SU-DHL-6 (cell line): ENCODE measurements around the gene ARMH2.

Source experiments
- H2AFZ ChIP-seq: fragments of 200-600 bp; sonication (generic); 2 replicates; pipeline ENCODE4 v1.6.1; 2014; ENCODE audit warnings: low read depth, mild to moderate bottlenecking, moderate library complexity, mixed read lengths, antibody characterized with exemption, low read length; ENCODE audit not compliant: severe bottlenecking
- H3F3A ChIP-seq: fragments of 200-600 bp; shearing (Covaris generic); 2 replicates; pipeline ENCODE4 v1.6.0; 2016; ENCODE audit warnings: antibody characterized with exemption, mild to moderate bottlenecking; ENCODE audit not compliant: insufficient read depth
- H3K27ac ChIP-seq: fragments of 200-600 bp; sonication (generic); 2 replicates; pipeline ENCODE4 v1.5.1; 2016; ENCODE audit warnings: low read depth, mild to moderate bottlenecking, low read length, moderate library complexity, mixed read lengths
- H3K27me3 ChIP-seq: fragments of 200-600 bp; sonication (generic), shearing (Covaris generic); 2 replicates; pipeline ENCODE4 v1.6.0; 2014; ENCODE audit warnings: mild to moderate bottlenecking, low read length
- H3K36me3 ChIP-seq: fragments of 200-600 bp; sonication (generic); 2 replicates; pipeline ENCODE4 v1.6.1; 2014; ENCODE audit warnings: mild to moderate bottlenecking, low read length, mixed read lengths
- H3K4me2 ChIP-seq: fragments of 300-600, 200-600 bp; shearing (Covaris generic), sonication (generic); 2 replicates; pipeline ENCODE4 v1.6.0; 2014; ENCODE audit warnings: low read length, low read depth, mild to moderate bottlenecking; ENCODE audit not compliant: poor library complexity, severe bottlenecking
- H3K4me3 ChIP-seq: fragments of 200-600 bp; sonication (generic); 2 replicates; pipeline ENCODE4 v1.5.1; 2014; ENCODE audit warnings: antibody characterized with exemption, low read length, mild to moderate bottlenecking, mixed read lengths; ENCODE audit not compliant: insufficient read depth, poor library complexity, severe bottlenecking
- H3K79me2 ChIP-seq: fragments of 200-600 bp; sonication (generic); 2 replicates; pipeline ENCODE4 v1.6.1; 2014; ENCODE audit warnings: mild to moderate bottlenecking, low read length, moderate library complexity; ENCODE audit not compliant: insufficient read depth
- H3K9ac ChIP-seq: fragments of 200-600 bp; sonication (generic); 2 replicates; pipeline ENCODE4 v1.7.0; 2014; ENCODE audit warnings: mild to moderate bottlenecking, low read length
- H3K9me2 ChIP-seq: fragments of 200-600 bp; sonication (generic); replicated peaks from 2 replicates; pipeline ENCODE4 v1.6.1; 2014; ENCODE audit warnings: low read length; ENCODE audit not compliant: insufficient read depth
- H3K9me3 ChIP-seq: fragments of 200-600 bp; sonication (generic); 2 replicates; pipeline ENCODE4 v1.6.1; 2014; ENCODE audit warnings: low read length, mixed read lengths; ENCODE audit not compliant: insufficient read depth
- H4K20me1 ChIP-seq: fragments of 200-600 bp; sonication (generic); 2 replicates; pipeline ENCODE4 v1.6.1; 2014; ENCODE audit warnings: low read depth, mild to moderate bottlenecking, antibody characterized with exemption, low read length, moderate library complexity, mixed read lengths
- CTCF ChIP-seq: fragments of 200-600 bp; sonication (generic); IDR thresholded peaks from one replicate; pipeline ENCODE4 v1.5.1; 2017; ENCODE audit warnings: antibody characterized with exemption, mild to moderate bottlenecking, low read length, moderate library complexity; ENCODE audit not compliant: insufficient read depth, poor library complexity, severe bottlenecking
- EZH2phosphoT487 ChIP-seq: fragments of 200-600 bp; sonication (generic), shearing (Covaris generic); conservative IDR thresholded peaks from 2 replicates; pipeline ENCODE4 v1.6.1; 2018; ENCODE audit warnings: mild to moderate bottlenecking, antibody characterized with exemption, low read length, moderate library complexity, mixed read lengths

ARMH2 gene

DNA sequence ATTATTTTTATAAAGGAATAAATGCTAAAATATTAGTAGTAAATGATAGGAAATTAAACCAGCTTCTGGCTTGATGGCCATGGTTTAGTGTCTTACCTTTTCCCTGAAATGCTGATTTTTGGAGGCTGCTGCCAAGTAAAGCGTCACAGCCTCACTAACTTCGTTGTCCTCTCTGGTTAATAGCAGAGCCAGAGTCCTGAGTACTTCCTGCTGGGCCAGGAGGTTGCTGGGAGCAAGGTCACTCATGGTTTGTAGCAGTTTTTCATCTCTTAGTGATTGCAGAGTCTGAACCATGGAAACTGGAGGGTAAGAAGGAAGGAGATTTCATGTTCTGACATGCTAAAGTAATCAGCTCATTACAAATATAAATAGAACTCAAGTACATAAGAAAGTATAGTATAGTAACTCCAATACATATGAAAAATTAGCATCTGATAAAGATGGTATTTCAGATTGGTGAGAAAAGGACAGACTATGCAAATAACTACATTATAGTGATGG is 26.5 kb upstream of the ARMH2 start:
- TF ChIP-seq CTCF: no peak
- no peak for TF ChIP-seq EZH2phosphoT487
- H3K79me2 ChIP-seq: no peaks in the 10 kb centered on the region
- H3K4me3 ChIP-seq: no peak overlapping the region
- H3F3A ChIP-seq: peaks cover 15% of the 10 kb centered on the region; the same call in 1 of the 2 replicates
- H3K9me3 ChIP-seq: no peaks in the 10 kb centered on the region
- H3K9me2 ChIP-seq: no peaks in the 10 kb centered on the region
- H3K9ac ChIP-seq: no peak overlapping the region
- H3K27ac ChIP-seq: no peak overlapping the region
- no peaks in the 10 kb centered on the region for H4K20me1 ChIP-seq
- H3K4me2 ChIP-seq: no peak overlapping the region
- peaks cover 62% of the 10 kb centered on the region for H3K36me3 ChIP-seq
- H2AFZ ChIP-seq: no peak overlapping the region
- no peaks in the 10 kb centered on the region for H3K27me3 ChIP-seq

GRCh38 chr6:24824142-24824938 is 25.6 kb upstream of the ARMH2 start:
- H3K27ac ChIP-seq: no peak overlapping the region
- H3K36me3 ChIP-seq: peaks cover 58% of the 10 kb centered on the region
- H3K27me3 ChIP-seq: no peaks in the 10 kb centered on the region
- H2AFZ ChIP-seq: no peak overlapping the region
- H3K9me2 ChIP-seq: no peaks in the 10 kb centered on the region
- H3K4me2 ChIP-seq: no peak overlapping the region
- H4K20me1 ChIP-seq: no peaks in the 10 kb centered on the region
- H3F3A ChIP-seq: peaks cover 12% of the 10 kb centered on the region; the same call in 1 of the 2 replicates
- TF ChIP-seq EZH2phosphoT487 (no peak), CTCF (no peak)
- no peaks in the 10 kb centered on the region for H3K79me2 ChIP-seq
- H3K4me3 ChIP-seq: no peak overlapping the region
- no peak overlapping the region for H3K9ac ChIP-seq
- H3K9me3 ChIP-seq: no peaks in the 10 kb centered on the region

- peaks cover 63% of the 10 kb centered on the region for H3K36me3 ChIP-seq
- TF ChIP-seq CTCF (no peak), EZH2phosphoT487 (no peak)
These were observed 24.5 kb upstream of the ARMH2 start for GRCh38 chr6:24823185-24823584.

More at GRCh38 chr6:24823185-24823584, 24.5 kb upstream of the ARMH2 start:
- H3K27ac ChIP-seq: no peak overlapping the region
- peaks cover 15% of the 10 kb centered on the region; the same call in 1 of the 2 replicates for H3F3A ChIP-seq
- H3K27me3 ChIP-seq: no peaks in the 10 kb centered on the region
- no peaks in the 10 kb centered on the region for H3K9me2 ChIP-seq
- no peaks in the 10 kb centered on the region for H3K79me2 ChIP-seq
- H4K20me1 ChIP-seq: no peaks in the 10 kb centered on the region
- H3K4me3 ChIP-seq: no peak overlapping the region
- no peak overlapping the region for H3K4me2 ChIP-seq
- H3K9ac ChIP-seq: no peak overlapping the region
- no peaks in the 10 kb centered on the region for H3K9me3 ChIP-seq
- H2AFZ ChIP-seq: no peak overlapping the region
